WTC11 (cell line): ENCODE data around the gene STAG1. TPM values are rescaled to one million over a fixed set of nuclear protein-coding genes. Genes with fewer than 3 reads are reported as not detected.

Source experiments
- ATAC-seq: fragments of 200-7000 bp; cut with Tn5 transposase; 2 replicates; pipeline ENCODE4 v1.10.0; 2021; ENCODE audit warnings: mild to moderate bottlenecking, moderate library complexity
- CTCF ChIA-PET: fragments of 300-600 bp; sonication (Branson Sonifier 250); formaldehyde crosslinking; loops from one replicate; lab custom pipeline; 2021; ENCODE audit warnings: antibody characterized with exemption; lab: Charles Lee
- POLR2A ChIA-PET: fragments of 350-600 bp; sonication (Branson Sonifier 250); formaldehyde crosslinking; loops from one replicate; lab custom pipeline; 2021; ENCODE audit warnings: antibody characterized with exemption; lab: Charles Lee
- DNase-seq: peaks from one replicate; pipeline ENCODE4 v3.0.0; 2021; ENCODE audit warnings: low spot score
- H3K27ac Mint-ChIP-seq: 2 replicates; pipeline ENCODE4 v1.8.0; 2021; ENCODE audit warnings: mixed read lengths
- H3K27me3 Mint-ChIP-seq: 2 replicates; pipeline ENCODE4 v1.8.0; 2021; ENCODE audit warnings: low read depth, mild to moderate bottlenecking, moderate library complexity, mixed read lengths
- H3K36me3 Mint-ChIP-seq: 2 replicates; pipeline ENCODE4 v1.8.0; 2021; ENCODE audit warnings: mixed read lengths
- H3K4me1 Mint-ChIP-seq: 2 replicates; pipeline ENCODE4 v1.8.0; 2022; ENCODE audit warnings: mixed read lengths
- H3K4me3 Mint-ChIP-seq: 2 replicates; pipeline ENCODE4 v1.8.0; 2021; ENCODE audit warnings: mild to moderate bottlenecking, moderate library complexity, mixed read lengths
- H3K9me3 Mint-ChIP-seq: 2 replicates; pipeline ENCODE4 v1.8.0; 2021; ENCODE audit warnings: mixed read lengths
- GABPB1 ChIP-seq: sonication (generic); formaldehyde crosslinking; IDR thresholded peaks from 2 replicates; pipeline ENCODE4 v1.8.1; 2023; ENCODE audit warnings: mild to moderate bottlenecking, missing genetic modification reagents
- HMGA2 ChIP-seq: fragments of 250-450 bp; sonication (Bioruptor Pico); IDR thresholded peaks from 2 replicates; pipeline ENCODE4 v1.4.0; 2021; ENCODE audit warnings: mild to moderate bottlenecking, moderate library complexity
- JUN ChIP-seq: sonication (generic); formaldehyde crosslinking; IDR thresholded peaks from 2 replicates; pipeline ENCODE4 v1.8.0; 2023; ENCODE audit warnings: mild to moderate bottlenecking, missing genetic modification reagents
- KAT7 ChIP-seq: sonication (generic); formaldehyde crosslinking; IDR thresholded peaks from 2 replicates; pipeline ENCODE4 v1.8.1; 2023; ENCODE audit warnings: missing genetic modification reagents, mild to moderate bottlenecking, borderline replicate concordance
- MYBL2 ChIP-seq: sonication (generic); formaldehyde crosslinking; IDR thresholded peaks from 2 replicates; pipeline ENCODE4 v1.8.1; 2023; ENCODE audit warnings: mild to moderate bottlenecking, moderate library complexity, missing genetic modification reagents
- NFATC4 ChIP-seq: fragments of 250-450 bp; sonication (Bioruptor Pico); IDR thresholded peaks from 2 replicates; pipeline ENCODE4 v1.9.0; 2021; ENCODE audit warnings: mild to moderate bottlenecking
- NR2C2 ChIP-seq: sonication (generic); formaldehyde crosslinking; IDR thresholded peaks from 2 replicates; pipeline ENCODE4 v1.8.0; 2022; ENCODE audit warnings: mild to moderate bottlenecking, missing genetic modification reagents
- SMAD4 ChIP-seq: sonication (generic); formaldehyde crosslinking; IDR thresholded peaks from 2 replicates; pipeline ENCODE4 v1.8.0; 2022; ENCODE audit warnings: mild to moderate bottlenecking, missing genetic modification reagents
- TP53 ChIP-seq: sonication (generic); formaldehyde crosslinking; IDR thresholded peaks from 2 replicates; pipeline ENCODE4 v1.8.1; 2023; ENCODE audit warnings: mild to moderate bottlenecking, missing genetic modification reagents
- ZBTB21 ChIP-seq: sonication (generic); formaldehyde crosslinking; IDR thresholded peaks from 2 replicates; pipeline ENCODE4 v1.8.1; 2023; ENCODE audit warnings: mild to moderate bottlenecking, missing genetic modification reagents, borderline replicate concordance
- ZNF317 ChIP-seq: sonication (generic); formaldehyde crosslinking; IDR thresholded peaks from 2 replicates; pipeline ENCODE4 v1.8.1; 2023; ENCODE audit warnings: low read depth, mild to moderate bottlenecking, moderate library complexity, missing genetic modification reagents, borderline replicate concordance
- ZNF396 ChIP-seq: fragments of 250-450 bp; sonication (Bioruptor Pico); IDR thresholded peaks from 2 replicates; pipeline ENCODE4 v1.8.0; 2021; ENCODE audit warnings: mild to moderate bottlenecking, moderate library complexity, borderline replicate concordance
- ZNF423 ChIP-seq: fragments of 250-450 bp; sonication (Bioruptor Pico); IDR thresholded peaks from 2 replicates; pipeline ENCODE4 v2.1.2; 2022; ENCODE audit warnings: mild to moderate bottlenecking, moderate library complexity
- ZNF671 ChIP-seq: fragments of 250-450 bp; sonication (Bioruptor Pico); IDR thresholded peaks from 2 replicates; pipeline ENCODE4 v1.8.0; 2021; ENCODE audit warnings: mild to moderate bottlenecking
- total RNA-seq: library from RNA; stranded (reverse); gene quantifications from 3 replicates; pipeline ENCODE4 v1.2.3, GENCODE V29; 2021
- TF ChIP-seq, protein P1 (sequence below): sonication (generic); formaldehyde crosslinking; IDR thresholded peaks from 2 replicates; pipeline ENCODE4 v1.8.0; 2023; ENCODE audit warnings: mild to moderate bottlenecking, missing genetic modification reagents
- TF ChIP-seq, protein P2 (sequence below): sonication (generic); formaldehyde crosslinking; IDR thresholded peaks from 2 replicates; pipeline ENCODE4 v1.8.1; 2023; ENCODE audit warnings: mild to moderate bottlenecking, missing genetic modification reagents
- TF ChIP-seq, protein P3 (sequence below): sonication (generic); formaldehyde crosslinking; IDR thresholded peaks from 2 replicates; pipeline ENCODE4 v1.8.0; 2022; ENCODE audit warnings: missing genetic modification reagents
- TF ChIP-seq, protein P4 (sequence below): sonication (generic); formaldehyde crosslinking; IDR thresholded peaks from 2 replicates; pipeline ENCODE4 v1.8.1; 2022; ENCODE audit warnings: mild to moderate bottlenecking, moderate library complexity, missing genetic modification reagents
- TF ChIP-seq, protein P5 (sequence below): sonication (generic); formaldehyde crosslinking; IDR thresholded peaks from 2 replicates; pipeline ENCODE4 v1.8.0; 2023; ENCODE audit warnings: missing genetic modification reagents, mild to moderate bottlenecking, borderline replicate concordance
- TF ChIP-seq, protein P6 (sequence below): sonication (generic); formaldehyde crosslinking; IDR thresholded peaks from 2 replicates; pipeline ENCODE4 v1.8.1; 2022; ENCODE audit warnings: low read depth, mild to moderate bottlenecking, moderate library complexity, missing genetic modification reagents, borderline replicate concordance
- TF ChIP-seq, protein P7 (sequence below): sonication (generic); formaldehyde crosslinking; IDR thresholded peaks from 2 replicates; pipeline ENCODE4 v1.8.1; 2023; ENCODE audit warnings: mild to moderate bottlenecking, missing genetic modification reagents, moderate library complexity

The STAG1 gene
- total RNA-seq, 1 experiment from 2014 or later: 20.7 TPM

DNA sequence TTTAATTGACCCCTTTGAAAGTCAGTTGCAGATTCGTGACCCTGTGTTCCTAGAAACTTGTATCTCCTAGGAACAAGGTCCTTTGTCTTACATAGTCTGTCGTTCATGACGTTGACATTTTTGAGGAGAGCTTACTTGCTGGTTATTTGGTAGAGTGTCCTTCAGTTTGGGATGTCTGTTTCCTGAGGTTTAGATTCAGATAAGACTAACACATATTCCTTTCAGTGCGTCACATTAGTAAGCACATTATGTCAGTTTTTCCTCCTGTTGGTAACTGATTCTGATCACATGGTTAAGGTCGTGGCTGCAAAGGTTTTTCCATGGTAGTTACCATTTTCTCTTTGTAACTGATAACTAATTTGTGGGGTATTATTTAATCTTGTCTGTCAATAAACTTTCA, 421.3 kb downstream of the STAG1 start (continued):
- TF ChIP-seq, protein P1, sequence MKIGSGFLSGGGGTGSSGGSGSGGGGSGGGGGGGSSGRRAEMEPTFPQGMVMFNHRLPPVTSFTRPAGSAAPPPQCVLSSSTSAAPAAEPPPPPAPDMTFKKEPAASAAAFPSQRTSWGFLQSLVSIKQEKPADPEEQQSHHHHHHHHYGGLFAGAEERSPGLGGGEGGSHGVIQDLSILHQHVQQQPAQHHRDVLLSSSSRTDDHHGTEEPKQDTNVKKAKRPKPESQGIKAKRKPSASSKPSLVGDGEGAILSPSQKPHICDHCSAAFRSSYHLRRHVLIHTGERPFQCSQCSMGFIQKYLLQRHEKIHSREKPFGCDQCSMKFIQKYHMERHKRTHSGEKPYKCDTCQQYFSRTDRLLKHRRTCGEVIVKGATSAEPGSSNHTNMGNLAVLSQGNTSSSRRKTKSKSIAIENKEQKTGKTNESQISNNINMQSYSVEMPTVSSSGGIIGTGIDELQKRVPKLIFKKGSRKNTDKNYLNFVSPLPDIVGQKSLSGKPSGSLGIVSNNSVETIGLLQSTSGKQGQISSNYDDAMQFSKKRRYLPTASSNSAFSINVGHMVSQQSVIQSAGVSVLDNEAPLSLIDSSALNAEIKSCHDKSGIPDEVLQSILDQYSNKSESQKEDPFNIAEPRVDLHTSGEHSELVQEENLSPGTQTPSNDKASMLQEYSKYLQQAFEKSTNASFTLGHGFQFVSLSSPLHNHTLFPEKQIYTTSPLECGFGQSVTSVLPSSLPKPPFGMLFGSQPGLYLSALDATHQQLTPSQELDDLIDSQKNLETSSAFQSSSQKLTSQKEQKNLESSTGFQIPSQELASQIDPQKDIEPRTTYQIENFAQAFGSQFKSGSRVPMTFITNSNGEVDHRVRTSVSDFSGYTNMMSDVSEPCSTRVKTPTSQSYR (CRISPR knock-in tag): no peak
- TF ChIP-seq, protein P2, sequence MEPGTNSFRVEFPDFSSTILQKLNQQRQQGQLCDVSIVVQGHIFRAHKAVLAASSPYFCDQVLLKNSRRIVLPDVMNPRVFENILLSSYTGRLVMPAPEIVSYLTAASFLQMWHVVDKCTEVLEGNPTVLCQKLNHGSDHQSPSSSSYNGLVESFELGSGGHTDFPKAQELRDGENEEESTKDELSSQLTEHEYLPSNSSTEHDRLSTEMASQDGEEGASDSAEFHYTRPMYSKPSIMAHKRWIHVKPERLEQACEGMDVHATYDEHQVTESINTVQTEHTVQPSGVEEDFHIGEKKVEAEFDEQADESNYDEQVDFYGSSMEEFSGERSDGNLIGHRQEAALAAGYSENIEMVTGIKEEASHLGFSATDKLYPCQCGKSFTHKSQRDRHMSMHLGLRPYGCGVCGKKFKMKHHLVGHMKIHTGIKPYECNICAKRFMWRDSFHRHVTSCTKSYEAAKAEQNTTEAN: no peak
- TF ChIP-seq, protein P3, sequence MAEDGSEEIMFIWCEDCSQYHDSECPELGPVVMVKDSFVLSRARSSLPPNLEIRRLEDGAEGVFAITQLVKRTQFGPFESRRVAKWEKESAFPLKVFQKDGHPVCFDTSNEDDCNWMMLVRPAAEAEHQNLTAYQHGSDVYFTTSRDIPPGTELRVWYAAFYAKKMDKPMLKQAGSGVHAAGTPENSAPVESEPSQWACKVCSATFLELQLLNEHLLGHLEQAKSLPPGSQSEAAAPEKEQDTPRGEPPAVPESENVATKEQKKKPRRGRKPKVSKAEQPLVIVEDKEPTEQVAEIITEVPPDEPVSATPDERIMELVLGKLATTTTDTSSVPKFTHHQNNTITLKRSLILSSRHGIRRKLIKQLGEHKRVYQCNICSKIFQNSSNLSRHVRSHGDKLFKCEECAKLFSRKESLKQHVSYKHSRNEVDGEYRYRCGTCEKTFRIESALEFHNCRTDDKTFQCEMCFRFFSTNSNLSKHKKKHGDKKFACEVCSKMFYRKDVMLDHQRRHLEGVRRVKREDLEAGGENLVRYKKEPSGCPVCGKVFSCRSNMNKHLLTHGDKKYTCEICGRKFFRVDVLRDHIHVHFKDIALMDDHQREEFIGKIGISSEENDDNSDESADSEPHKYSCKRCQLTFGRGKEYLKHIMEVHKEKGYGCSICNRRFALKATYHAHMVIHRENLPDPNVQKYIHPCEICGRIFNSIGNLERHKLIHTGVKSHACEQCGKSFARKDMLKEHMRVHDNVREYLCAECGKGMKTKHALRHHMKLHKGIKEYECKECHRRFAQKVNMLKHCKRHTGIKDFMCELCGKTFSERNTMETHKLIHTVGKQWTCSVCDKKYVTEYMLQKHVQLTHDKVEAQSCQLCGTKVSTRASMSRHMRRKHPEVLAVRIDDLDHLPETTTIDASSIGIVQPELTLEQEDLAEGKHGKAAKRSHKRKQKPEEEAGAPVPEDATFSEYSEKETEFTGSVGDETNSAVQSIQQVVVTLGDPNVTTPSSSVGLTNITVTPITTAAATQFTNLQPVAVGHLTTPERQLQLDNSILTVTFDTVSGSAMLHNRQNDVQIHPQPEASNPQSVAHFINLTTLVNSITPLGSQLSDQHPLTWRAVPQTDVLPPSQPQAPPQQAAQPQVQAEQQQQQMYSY (CRISPR knock-in tag): no peak
- TF ChIP-seq ZNF671 (CRISPR knock-in tag) (no peak), SMAD4 (CRISPR knock-in tag) (no peak), KAT7 (CRISPR knock-in tag) (no peak), NFATC4 (CRISPR knock-in tag) (no peak), ZNF396 (CRISPR knock-in tag) (no peak), ZBTB21 (no peak), ZNF317 (CRISPR knock-in tag) (no peak)
- TF ChIP-seq, protein P4, sequence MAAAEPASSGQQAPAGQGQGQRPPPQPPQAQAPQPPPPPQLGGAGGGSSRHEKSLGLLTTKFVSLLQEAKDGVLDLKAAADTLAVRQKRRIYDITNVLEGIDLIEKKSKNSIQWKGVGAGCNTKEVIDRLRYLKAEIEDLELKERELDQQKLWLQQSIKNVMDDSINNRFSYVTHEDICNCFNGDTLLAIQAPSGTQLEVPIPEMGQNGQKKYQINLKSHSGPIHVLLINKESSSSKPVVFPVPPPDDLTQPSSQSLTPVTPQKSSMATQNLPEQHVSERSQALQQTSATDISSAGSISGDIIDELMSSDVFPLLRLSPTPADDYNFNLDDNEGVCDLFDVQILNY (CRISPR knock-in tag): no peak

DNA sequence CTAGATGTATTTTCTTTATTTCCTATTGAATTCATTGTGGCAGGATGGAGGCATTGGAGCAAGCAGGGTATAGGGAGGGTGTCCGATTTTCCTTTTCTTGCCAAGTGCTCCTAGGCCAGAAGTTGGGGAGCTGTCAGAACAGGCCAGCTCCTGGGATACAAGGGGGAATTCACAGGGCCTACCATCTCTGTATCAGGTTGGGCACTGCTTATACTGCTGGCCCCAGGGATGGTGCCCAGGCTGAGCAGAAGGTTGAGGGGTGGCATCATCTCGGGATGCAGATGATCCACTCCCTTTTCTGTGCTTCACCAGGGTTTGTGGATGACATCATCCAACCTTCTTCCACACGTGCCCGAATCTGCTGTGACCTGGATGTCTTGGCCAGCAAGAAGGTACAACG, 422.6 kb downstream of the STAG1 start:
- ChIA-PET CTCF (no interaction called here), POLR2A (interaction anchor here (0.6 kb wide), 1 partner anchor 132 kb away, joined by 3 read pairs; no protein-coding TSS in a partner anchor)
- peaks cover 44% of the 10 kb centered on the region for H3K36me3 Mint-ChIP-seq
- no peak for DNase-seq
- no peaks in the 10 kb centered on the region for H3K9me3 Mint-ChIP-seq
- H3K27me3 Mint-ChIP-seq: no peaks in the 10 kb centered on the region
- H3K4me3 Mint-ChIP-seq: no peak overlapping the region
- H3K4me1 Mint-ChIP-seq: no peaks in the 10 kb centered on the region
- H3K27ac Mint-ChIP-seq: no peak overlapping the region
- ATAC-seq: no peak
- TF ChIP-seq, protein P4 (CRISPR knock-in tag): no peak
- TF ChIP-seq JUN (CRISPR knock-in tag): no peak
- TF ChIP-seq HMGA2 (CRISPR knock-in tag): no peak
- TF ChIP-seq TP53: no peak
- TF ChIP-seq NFATC4 (CRISPR knock-in tag): no peak
- TF ChIP-seq, protein P5, sequence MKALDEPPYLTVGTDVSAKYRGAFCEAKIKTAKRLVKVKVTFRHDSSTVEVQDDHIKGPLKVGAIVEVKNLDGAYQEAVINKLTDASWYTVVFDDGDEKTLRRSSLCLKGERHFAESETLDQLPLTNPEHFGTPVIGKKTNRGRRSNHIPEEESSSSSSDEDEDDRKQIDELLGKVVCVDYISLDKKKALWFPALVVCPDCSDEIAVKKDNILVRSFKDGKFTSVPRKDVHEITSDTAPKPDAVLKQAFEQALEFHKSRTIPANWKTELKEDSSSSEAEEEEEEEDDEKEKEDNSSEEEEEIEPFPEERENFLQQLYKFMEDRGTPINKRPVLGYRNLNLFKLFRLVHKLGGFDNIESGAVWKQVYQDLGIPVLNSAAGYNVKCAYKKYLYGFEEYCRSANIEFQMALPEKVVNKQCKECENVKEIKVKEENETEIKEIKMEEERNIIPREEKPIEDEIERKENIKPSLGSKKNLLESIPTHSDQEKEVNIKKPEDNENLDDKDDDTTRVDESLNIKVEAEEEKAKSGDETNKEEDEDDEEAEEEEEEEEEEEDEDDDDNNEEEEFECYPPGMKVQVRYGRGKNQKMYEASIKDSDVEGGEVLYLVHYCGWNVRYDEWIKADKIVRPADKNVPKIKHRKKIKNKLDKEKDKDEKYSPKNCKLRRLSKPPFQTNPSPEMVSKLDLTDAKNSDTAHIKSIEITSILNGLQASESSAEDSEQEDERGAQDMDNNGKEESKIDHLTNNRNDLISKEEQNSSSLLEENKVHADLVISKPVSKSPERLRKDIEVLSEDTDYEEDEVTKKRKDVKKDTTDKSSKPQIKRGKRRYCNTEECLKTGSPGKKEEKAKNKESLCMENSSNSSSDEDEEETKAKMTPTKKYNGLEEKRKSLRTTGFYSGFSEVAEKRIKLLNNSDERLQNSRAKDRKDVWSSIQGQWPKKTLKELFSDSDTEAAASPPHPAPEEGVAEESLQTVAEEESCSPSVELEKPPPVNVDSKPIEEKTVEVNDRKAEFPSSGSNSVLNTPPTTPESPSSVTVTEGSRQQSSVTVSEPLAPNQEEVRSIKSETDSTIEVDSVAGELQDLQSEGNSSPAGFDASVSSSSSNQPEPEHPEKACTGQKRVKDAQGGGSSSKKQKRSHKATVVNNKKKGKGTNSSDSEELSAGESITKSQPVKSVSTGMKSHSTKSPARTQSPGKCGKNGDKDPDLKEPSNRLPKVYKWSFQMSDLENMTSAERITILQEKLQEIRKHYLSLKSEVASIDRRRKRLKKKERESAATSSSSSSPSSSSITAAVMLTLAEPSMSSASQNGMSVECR (CRISPR knock-in tag): no peak
- no peak for TF ChIP-seq ZNF423 (CRISPR knock-in tag)
- TF ChIP-seq, protein P6, sequence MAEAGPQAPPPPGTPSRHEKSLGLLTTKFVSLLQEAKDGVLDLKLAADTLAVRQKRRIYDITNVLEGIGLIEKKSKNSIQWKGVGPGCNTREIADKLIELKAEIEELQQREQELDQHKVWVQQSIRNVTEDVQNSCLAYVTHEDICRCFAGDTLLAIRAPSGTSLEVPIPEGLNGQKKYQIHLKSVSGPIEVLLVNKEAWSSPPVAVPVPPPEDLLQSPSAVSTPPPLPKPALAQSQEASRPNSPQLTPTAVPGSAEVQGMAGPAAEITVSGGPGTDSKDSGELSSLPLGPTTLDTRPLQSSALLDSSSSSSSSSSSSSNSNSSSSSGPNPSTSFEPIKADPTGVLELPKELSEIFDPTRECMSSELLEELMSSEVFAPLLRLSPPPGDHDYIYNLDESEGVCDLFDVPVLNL (CRISPR knock-in tag): no peak
- no peak for TF ChIP-seq MYBL2 (CRISPR knock-in tag)
- TF ChIP-seq, protein P7, sequence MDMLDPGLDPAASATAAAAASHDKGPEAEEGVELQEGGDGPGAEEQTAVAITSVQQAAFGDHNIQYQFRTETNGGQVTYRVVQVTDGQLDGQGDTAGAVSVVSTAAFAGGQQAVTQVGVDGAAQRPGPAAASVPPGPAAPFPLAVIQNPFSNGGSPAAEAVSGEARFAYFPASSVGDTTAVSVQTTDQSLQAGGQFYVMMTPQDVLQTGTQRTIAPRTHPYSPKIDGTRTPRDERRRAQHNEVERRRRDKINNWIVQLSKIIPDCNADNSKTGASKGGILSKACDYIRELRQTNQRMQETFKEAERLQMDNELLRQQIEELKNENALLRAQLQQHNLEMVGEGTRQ: no peak
- no peak for TF ChIP-seq NR2C2 (CRISPR knock-in tag)
- TF ChIP-seq GABPB1 (CRISPR knock-in tag): no peak
